GM23338 (cell line): ENCODE measurements around the gene NT5C2. TPM values are rescaled to one million over a fixed set of nuclear protein-coding genes. Genes with fewer than 3 reads are reported as not detected.
A peak's percentile ranks its signal among the peaks of the same experiment; 100 is the strongest.

Source experiments
- ATAC-seq: fragments of 200-7000 bp; cut with Tn5 transposase; 3 replicates; pipeline ENCODE4 v1.9.1; 2020
- DNase-seq: peaks from one replicate; pipeline ENCODE4 v3.0.0-alpha.2; 2015; ENCODE audit warnings: low spot score
- H2AFZ ChIP-seq: fragments of 200-600 bp; sonication (generic); 2 replicates; pipeline ENCODE4 v1.8.0; 2016; ENCODE audit warnings: antibody characterized with exemption, mild to moderate bottlenecking, moderate library complexity
- H3F3A ChIP-seq: fragments of 200-600 bp; sonication (generic); replicated peaks from 2 replicates; pipeline ENCODE4 v1.8.0; 2017; ENCODE audit warnings: antibody characterized with exemption, mixed run types, low read depth
- H3K27ac ChIP-seq: fragments of 200-600 bp; sonication (generic); 2 replicates; pipeline ENCODE4 v1.6.1; 2016; ENCODE audit warnings: low read depth
- H3K27me3 ChIP-seq: fragments of 200-600 bp; sonication (generic); 2 replicates; pipeline ENCODE4 v1.8.0; 2016; ENCODE audit warnings: mild to moderate bottlenecking, mixed run types, moderate library complexity; ENCODE audit not compliant: insufficient read depth
- H3K36me3 ChIP-seq: fragments of 200-600 bp; sonication (generic); 2 replicates; pipeline ENCODE4 v1.8.0; 2016; ENCODE audit warnings: mild to moderate bottlenecking; ENCODE audit not compliant: insufficient read depth
- H3K4me1 ChIP-seq: fragments of 200-600 bp; sonication (generic); 2 replicates; pipeline ENCODE4 v1.8.0; 2016; ENCODE audit warnings: mild to moderate bottlenecking, moderate library complexity; ENCODE audit not compliant: insufficient read depth
- H3K4me2 ChIP-seq: fragments of 200-600 bp; sonication (generic); 2 replicates; pipeline ENCODE4 v1.7.1; 2017; ENCODE audit warnings: mixed run types
- H3K4me3 ChIP-seq: fragments of 200-600 bp; sonication (generic); 2 replicates; pipeline ENCODE4 v1.6.1; 2016; ENCODE audit warnings: mixed run types
- H3K79me2 ChIP-seq: fragments of 200-600 bp; sonication (generic); replicated peaks from 2 replicates; pipeline ENCODE4 v1.8.0; 2017; ENCODE audit warnings: mild to moderate bottlenecking; ENCODE audit not compliant: insufficient read depth
- H3K9me2 ChIP-seq: fragments of 200-600 bp; sonication (generic); 2 replicates; pipeline ENCODE4 v1.8.0; 2017; ENCODE audit not compliant: insufficient read depth
- H4K20me1 ChIP-seq: fragments of 200-600 bp; sonication (generic); replicated peaks from 2 replicates; pipeline ENCODE4 v1.8.0; 2017; ENCODE audit warnings: mild to moderate bottlenecking; ENCODE audit not compliant: insufficient read depth
- H3K27ac Mint-ChIP-seq: 2 replicates; pipeline ENCODE4 v1.8.0; 2020; ENCODE audit warnings: inconsistent platforms, mild to moderate bottlenecking, moderate library complexity, mixed read lengths
- H3K27me3 Mint-ChIP-seq: 3 replicates; pipeline ENCODE4 v1.8.0; 2022; ENCODE audit warnings: low read depth, mild to moderate bottlenecking, moderate library complexity, mixed read lengths, inconsistent platforms; ENCODE audit not compliant: insufficient read depth, poor library complexity
- H3K36me3 Mint-ChIP-seq: 3 replicates; pipeline ENCODE4 v1.8.0; 2021; ENCODE audit warnings: low read depth, mild to moderate bottlenecking, inconsistent platforms, moderate library complexity, mixed read lengths
- H3K4me1 Mint-ChIP-seq: 3 replicates; pipeline ENCODE4 v1.8.0; 2020; ENCODE audit warnings: mild to moderate bottlenecking, inconsistent platforms, mixed read lengths
- H3K4me3 Mint-ChIP-seq: 3 replicates; pipeline ENCODE4 v1.8.0; 2021; ENCODE audit warnings: moderate library complexity, mild to moderate bottlenecking, inconsistent platforms, mixed read lengths
- H3K9me3 Mint-ChIP-seq: 3 replicates; pipeline ENCODE4 v1.8.0; 2020; ENCODE audit warnings: moderate library complexity, mild to moderate bottlenecking, inconsistent platforms, mixed read lengths
- CREB1 ChIP-seq: fragments of 250-450 bp; sonication (Bioruptor Pico); IDR thresholded peaks from 2 replicates; pipeline ENCODE4 v1.5.0; 2020; ENCODE audit warnings: low read depth, mild to moderate bottlenecking, moderate library complexity
- JUNB ChIP-seq: IDR thresholded peaks from one replicate; pipeline ENCODE4 v1.6.1; 2016; ENCODE audit warnings: antibody characterized with exemption; ENCODE audit not compliant: unreplicated experiment
- NANOG ChIP-seq: IDR thresholded peaks from 2 replicates; pipeline ENCODE4 v1.6.1; 2016; ENCODE audit warnings: antibody characterized with exemption, borderline replicate concordance
- STAT1 ChIP-seq: IDR thresholded peaks from one replicate; pipeline ENCODE4 v1.6.1; 2016; ENCODE audit warnings: antibody characterized with exemption; ENCODE audit not compliant: unreplicated experiment
- ZNF331 ChIP-seq: fragments of 250-450 bp; sonication (Bioruptor Pico); IDR thresholded peaks from 2 replicates; pipeline ENCODE4 v1.5.0; 2020; ENCODE audit warnings: low read depth, mild to moderate bottlenecking, moderate library complexity
- polyA plus RNA-seq: library from polyadenylated mRNA; unstranded; fragments of >200 nt; fragmentation: Nextera tagmentation; extraction: Ambion mirVana; gene quantifications from 2 replicates; pipeline ENCODE4 v1.2.1, GENCODE V29; 2016
- total RNA-seq: library from RNA; depleted of rRNA; stranded (reverse); fragments of >200 nt; shearing (Covaris generic); gene quantifications from 2 replicates; pipeline ENCODE4 v1.2.3, GENCODE V29; 2014
- TF ChIP-seq, protein P1 (sequence below), 2 experiments: fragments of 200-600 bp in 1 of 2; sonication (generic) in 1 of 2; conservative IDR thresholded peaks; 2 replicates each; pipeline versions ENCODE4 v1.5.1 to v1.6.1; 2016 to 2017; ENCODE audit warnings: antibody characterized with exemption in 2 of 2, low read depth in 2 of 2, mild to moderate bottlenecking in 2 of 2, moderate library complexity in 1 of 2
- TF ChIP-seq, protein P2 (sequence below): fragments of 250-450 bp; sonication (Bioruptor Pico); IDR thresholded peaks from 2 replicates; pipeline ENCODE4 v1.5.0; 2020; ENCODE audit warnings: mild to moderate bottlenecking, moderate library complexity
- TF ChIP-seq, protein P3 (sequence below): IDR thresholded peaks from 2 replicates; pipeline ENCODE4 v1.6.1; 2016; ENCODE audit warnings: antibody characterized with exemption

Gene NT5C2
- total and polyA plus RNA-seq, 2 experiments from 2014 or later: 33.9 to 85.4 TPM

DNA sequence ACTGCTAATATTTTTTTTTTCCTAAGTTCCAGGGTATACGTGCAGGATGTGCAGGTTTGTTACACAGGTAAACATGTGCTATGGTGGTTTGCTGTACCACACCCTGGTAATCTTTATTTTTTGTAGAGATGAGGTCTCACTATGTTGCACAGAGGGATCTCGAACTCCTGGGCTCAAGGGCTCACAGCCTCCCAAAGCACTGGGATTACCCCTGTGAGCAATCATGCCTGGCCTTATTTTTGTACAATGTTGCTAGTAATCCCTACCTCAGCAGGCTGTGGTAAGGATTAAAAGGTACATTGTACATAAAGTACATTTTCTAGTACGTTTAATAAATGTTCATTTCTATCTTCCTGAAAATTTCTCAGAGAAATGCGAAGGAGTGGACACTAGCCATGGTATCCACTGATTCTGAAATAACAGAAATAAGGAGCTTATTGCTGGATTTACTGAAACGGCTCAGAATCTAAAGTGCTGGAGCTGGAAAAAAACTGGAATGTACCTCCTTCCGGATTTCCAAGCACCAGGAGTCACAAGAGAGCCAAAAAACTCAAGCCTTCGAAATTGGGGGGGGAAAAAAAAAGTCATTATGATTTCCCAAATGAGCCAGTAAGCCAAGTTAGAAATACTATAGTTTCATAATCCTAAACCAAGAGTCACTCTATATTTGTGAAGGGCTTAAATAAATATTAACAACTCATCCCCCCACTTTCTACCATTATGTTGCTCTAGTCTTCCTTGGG is 69.6 kb downstream of the NT5C2 start (continued):
- TF ChIP-seq, protein P1, sequence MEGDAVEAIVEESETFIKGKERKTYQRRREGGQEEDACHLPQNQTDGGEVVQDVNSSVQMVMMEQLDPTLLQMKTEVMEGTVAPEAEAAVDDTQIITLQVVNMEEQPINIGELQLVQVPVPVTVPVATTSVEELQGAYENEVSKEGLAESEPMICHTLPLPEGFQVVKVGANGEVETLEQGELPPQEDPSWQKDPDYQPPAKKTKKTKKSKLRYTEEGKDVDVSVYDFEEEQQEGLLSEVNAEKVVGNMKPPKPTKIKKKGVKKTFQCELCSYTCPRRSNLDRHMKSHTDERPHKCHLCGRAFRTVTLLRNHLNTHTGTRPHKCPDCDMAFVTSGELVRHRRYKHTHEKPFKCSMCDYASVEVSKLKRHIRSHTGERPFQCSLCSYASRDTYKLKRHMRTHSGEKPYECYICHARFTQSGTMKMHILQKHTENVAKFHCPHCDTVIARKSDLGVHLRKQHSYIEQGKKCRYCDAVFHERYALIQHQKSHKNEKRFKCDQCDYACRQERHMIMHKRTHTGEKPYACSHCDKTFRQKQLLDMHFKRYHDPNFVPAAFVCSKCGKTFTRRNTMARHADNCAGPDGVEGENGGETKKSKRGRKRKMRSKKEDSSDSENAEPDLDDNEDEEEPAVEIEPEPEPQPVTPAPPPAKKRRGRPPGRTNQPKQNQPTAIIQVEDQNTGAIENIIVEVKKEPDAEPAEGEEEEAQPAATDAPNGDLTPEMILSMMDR (conservative IDR thresholded peaks at IDR 0.05; ENCODE audit: low read depth in 2 of 2): no peak

DNA sequence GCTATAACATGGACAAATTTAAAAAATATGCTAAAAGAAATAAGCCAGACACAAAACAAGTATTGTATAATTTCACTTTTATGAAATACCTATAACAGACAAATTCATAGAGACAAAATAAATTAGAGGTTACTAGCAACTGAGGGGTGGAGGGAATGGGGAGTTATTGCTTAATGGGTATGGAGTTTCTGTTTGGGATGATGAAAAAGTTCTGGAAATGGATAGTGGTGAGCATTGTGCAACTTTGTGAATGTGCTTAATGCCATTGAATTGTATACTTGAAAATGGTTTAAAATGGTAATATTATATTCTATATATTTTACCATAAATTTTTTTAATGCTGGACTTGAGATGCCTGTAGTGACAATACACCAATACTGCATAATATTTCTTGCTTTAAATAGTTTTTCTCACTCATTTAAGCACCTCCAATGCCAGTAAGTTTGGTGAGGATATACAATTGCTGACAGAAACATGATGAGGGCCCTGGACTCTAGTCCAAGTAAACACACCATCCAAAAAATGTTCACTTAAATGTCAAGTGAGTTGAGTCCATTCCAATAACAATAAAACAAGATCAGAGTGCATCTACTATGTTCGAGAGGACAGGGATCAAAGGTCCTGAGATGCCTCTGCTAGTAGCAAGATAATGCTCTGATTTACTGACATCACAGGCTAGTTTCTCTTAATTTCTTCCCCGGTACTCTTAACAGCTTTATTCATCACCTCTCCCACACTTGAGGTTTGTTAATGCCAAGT is 71.9 kb downstream of the NT5C2 start:
- Mint-ChIP-seq H3K9me3 (no peaks in the 10 kb centered on the region), H3K36me3 (peaks cover 4% of the 10 kb centered on the region; the same call in 1 of the 3 replicates), H3K4me3 (no peak overlapping the region), H3K27ac (no peak overlapping the region), H3K27me3 (peaks cover 3% of the 10 kb centered on the region), H3K4me1 (peaks cover 6% of the 10 kb centered on the region; the same call in 2 of the 3 replicates)
- peaks cover 15% of the 10 kb centered on the region for H3K79me2 ChIP-seq
- H3K27me3 ChIP-seq: no peaks in the 10 kb centered on the region
- H3K4me2 ChIP-seq: no peak overlapping the region
- 0 out of 2 replicates have a peak overlapping the region, but pooled peaks have one; percentile 36 for H3K27ac ChIP-seq
- no peaks in the 10 kb centered on the region for H3F3A ChIP-seq
- H3K4me1 ChIP-seq: 0 out of 2 replicates have a peak, but pooled peaks cover 10% of the 10 kb centered on the region
- H3K9me2 ChIP-seq: no peaks in the 10 kb centered on the region
- H4K20me1 ChIP-seq: peaks cover 8% of the 10 kb centered on the region; the same call in 1 of the 2 replicates
- DNase-seq (no peak), ATAC-seq (no peak)
- H3K4me3 ChIP-seq: no peak overlapping the region
- no peak overlapping the region for H2AFZ ChIP-seq
- H3K36me3 ChIP-seq: no peaks in the 10 kb centered on the region
- TF ChIP-seq JUNB: no peak
- no peak for TF ChIP-seq NANOG
- no peak for TF ChIP-seq STAT1
- no peak for TF ChIP-seq CREB1
- TF ChIP-seq, protein P2, sequence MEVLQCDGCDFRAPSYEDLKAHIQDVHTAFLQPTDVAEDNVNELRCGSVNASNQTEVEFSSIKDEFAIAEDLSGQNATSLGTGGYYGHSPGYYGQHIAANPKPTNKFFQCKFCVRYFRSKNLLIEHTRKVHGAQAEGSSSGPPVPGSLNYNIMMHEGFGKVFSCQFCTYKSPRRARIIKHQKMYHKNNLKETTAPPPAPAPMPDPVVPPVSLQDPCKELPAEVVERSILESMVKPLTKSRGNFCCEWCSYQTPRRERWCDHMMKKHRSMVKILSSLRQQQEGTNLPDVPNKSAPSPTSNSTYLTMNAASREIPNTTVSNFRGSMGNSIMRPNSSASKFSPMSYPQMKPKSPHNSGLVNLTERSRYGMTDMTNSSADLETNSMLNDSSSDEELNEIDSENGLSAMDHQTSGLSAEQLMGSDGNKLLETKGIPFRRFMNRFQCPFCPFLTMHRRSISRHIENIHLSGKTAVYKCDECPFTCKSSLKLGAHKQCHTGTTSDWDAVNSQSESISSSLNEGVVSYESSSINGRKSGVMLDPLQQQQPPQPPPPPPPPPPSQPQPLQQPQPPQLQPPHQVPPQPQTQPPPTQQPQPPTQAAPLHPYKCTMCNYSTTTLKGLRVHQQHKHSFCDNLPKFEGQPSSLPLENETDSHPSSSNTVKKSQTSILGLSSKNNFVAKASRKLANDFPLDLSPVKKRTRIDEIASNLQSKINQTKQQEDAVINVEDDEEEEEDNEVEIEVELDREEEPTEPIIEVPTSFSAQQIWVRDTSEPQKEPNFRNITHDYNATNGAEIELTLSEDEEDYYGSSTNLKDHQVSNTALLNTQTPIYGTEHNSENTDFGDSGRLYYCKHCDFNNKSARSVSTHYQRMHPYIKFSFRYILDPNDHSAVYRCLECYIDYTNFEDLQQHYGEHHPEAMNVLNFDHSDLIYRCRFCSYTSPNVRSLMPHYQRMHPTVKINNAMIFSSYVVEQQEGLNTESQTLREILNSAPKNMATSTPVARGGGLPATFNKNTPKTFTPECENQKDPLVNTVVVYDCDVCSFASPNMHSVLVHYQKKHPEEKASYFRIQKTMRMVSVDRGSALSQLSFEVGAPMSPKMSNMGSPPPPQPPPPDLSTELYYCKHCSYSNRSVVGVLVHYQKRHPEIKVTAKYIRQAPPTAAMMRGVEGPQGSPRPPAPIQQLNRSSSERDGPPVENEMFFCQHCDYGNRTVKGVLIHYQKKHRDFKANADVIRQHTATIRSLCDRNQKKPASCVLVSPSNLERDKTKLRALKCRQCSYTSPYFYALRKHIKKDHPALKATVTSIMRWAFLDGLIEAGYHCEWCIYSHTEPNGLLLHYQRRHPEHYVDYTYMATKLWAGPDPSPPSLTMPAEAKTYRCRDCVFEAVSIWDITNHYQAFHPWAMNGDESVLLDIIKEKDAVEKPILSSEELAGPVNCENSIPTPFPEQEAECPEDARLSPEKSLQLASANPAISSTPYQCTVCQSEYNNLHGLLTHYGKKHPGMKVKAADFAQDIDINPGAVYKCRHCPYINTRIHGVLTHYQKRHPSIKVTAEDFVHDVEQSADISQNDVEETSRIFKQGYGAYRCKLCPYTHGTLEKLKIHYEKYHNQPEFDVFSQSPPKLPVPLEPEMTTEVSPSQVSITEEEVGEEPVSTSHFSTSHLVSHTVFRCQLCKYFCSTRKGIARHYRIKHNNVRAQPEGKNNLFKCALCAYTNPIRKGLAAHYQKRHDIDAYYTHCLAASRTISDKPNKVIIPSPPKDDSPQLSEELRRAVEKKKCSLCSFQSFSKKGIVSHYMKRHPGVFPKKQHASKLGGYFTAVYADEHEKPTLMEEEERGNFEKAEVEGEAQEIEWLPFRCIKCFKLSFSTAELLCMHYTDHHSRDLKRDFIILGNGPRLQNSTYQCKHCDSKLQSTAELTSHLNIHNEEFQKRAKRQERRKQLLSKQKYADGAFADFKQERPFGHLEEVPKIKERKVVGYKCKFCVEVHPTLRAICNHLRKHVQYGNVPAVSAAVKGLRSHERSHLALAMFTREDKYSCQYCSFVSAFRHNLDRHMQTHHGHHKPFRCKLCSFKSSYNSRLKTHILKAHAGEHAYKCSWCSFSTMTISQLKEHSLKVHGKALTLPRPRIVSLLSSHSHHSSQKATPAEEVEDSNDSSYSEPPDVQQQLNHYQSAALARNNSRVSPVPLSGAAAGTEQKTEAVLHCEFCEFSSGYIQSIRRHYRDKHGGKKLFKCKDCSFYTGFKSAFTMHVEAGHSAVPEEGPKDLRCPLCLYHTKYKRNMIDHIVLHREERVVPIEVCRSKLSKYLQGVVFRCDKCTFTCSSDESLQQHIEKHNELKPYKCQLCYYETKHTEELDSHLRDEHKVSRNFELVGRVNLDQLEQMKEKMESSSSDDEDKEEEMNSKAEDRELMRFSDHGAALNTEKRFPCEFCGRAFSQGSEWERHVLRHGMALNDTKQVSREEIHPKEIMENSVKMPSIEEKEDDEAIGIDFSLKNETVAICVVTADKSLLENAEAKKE: no peak
- TF ChIP-seq, protein P1 (conservative IDR thresholded peaks at IDR 0.05; ENCODE audit: low read depth in 2 of 2): no peak
- TF ChIP-seq, protein P3, sequence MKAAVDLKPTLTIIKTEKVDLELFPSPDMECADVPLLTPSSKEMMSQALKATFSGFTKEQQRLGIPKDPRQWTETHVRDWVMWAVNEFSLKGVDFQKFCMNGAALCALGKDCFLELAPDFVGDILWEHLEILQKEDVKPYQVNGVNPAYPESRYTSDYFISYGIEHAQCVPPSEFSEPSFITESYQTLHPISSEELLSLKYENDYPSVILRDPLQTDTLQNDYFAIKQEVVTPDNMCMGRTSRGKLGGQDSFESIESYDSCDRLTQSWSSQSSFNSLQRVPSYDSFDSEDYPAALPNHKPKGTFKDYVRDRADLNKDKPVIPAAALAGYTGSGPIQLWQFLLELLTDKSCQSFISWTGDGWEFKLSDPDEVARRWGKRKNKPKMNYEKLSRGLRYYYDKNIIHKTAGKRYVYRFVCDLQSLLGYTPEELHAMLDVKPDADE: no peak
- no peak for TF ChIP-seq ZNF331 (CRISPR knock-in tag)
